Measurements from ENCODE around the gene SOX5.

DNA sequence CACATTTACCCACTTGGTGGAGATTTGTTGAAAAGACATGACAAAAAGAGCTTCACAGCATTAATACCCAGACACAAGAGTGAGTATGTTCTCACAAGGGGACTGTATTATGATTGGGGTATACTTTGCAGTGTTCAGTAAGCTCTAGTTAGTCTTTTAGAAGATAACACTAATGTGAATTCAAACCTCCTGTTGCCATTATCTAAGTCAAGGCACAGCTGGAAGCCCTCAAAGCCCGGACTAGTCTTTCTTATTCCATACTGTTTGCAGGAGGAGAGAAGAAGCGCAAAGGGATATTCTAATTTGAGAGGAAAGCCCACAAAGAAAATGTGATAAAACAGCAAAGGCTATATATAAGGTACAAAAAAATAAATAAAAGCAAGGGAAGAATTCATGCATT is 445.9 kb downstream of the SOX5 start:
- TF ChIP-seq, protein P1, sequence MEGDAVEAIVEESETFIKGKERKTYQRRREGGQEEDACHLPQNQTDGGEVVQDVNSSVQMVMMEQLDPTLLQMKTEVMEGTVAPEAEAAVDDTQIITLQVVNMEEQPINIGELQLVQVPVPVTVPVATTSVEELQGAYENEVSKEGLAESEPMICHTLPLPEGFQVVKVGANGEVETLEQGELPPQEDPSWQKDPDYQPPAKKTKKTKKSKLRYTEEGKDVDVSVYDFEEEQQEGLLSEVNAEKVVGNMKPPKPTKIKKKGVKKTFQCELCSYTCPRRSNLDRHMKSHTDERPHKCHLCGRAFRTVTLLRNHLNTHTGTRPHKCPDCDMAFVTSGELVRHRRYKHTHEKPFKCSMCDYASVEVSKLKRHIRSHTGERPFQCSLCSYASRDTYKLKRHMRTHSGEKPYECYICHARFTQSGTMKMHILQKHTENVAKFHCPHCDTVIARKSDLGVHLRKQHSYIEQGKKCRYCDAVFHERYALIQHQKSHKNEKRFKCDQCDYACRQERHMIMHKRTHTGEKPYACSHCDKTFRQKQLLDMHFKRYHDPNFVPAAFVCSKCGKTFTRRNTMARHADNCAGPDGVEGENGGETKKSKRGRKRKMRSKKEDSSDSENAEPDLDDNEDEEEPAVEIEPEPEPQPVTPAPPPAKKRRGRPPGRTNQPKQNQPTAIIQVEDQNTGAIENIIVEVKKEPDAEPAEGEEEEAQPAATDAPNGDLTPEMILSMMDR (IDR thresholded peaks at IDR 0.05): no peak
- TF ChIP-seq EP300 (IDR thresholded peaks at IDR 0.05; ENCODE audit: borderline replicate concordance in 1 of 2, low read depth in 1 of 2, low read length in 1 of 2) (no peak), JUND (IDR thresholded peaks at IDR 0.05) (no peak), TEAD4 (IDR thresholded peaks at IDR 0.05; ENCODE audit: borderline replicate concordance, insufficient read depth) (no peak), POLR2AphosphoS5 (IDR thresholded peaks at IDR 0.05; ENCODE audit: low read depth, low read length) (no peak), SIN3A (IDR thresholded peaks at IDR 0.05; ENCODE audit: borderline replicate concordance, low read depth, low read length) (no peak), SMC3 (IDR thresholded peaks at IDR 0.05; ENCODE audit: low read depth, low read length) (no peak), NRF1 (IDR thresholded peaks at IDR 0.05; ENCODE audit: low read depth, low read length) (no peak), RFX5 (IDR thresholded peaks at IDR 0.05; ENCODE audit: low read length) (no peak), RAD21 (IDR thresholded peaks at IDR 0.05; ENCODE audit: low read length) (no peak)
- TF ChIP-seq, protein P2, sequence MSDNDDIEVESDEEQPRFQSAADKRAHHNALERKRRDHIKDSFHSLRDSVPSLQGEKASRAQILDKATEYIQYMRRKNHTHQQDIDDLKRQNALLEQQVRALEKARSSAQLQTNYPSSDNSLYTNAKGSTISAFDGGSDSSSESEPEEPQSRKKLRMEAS (IDR thresholded peaks at IDR 0.05; ENCODE audit: low read depth): no peak
- TF ChIP-seq, protein P3, sequence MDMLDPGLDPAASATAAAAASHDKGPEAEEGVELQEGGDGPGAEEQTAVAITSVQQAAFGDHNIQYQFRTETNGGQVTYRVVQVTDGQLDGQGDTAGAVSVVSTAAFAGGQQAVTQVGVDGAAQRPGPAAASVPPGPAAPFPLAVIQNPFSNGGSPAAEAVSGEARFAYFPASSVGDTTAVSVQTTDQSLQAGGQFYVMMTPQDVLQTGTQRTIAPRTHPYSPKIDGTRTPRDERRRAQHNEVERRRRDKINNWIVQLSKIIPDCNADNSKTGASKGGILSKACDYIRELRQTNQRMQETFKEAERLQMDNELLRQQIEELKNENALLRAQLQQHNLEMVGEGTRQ (IDR thresholded peaks at IDR 0.05; ENCODE audit: borderline replicate concordance, low read depth, low read length): no peak
- TF ChIP-seq, protein P4, sequence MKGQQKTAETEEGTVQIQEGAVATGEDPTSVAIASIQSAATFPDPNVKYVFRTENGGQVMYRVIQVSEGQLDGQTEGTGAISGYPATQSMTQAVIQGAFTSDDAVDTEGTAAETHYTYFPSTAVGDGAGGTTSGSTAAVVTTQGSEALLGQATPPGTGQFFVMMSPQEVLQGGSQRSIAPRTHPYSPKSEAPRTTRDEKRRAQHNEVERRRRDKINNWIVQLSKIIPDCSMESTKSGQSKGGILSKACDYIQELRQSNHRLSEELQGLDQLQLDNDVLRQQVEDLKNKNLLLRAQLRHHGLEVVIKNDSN (IDR thresholded peaks at IDR 0.05; ENCODE audit: borderline replicate concordance, low read depth): no peak

Data from SK-N-SH (cell line).